Suprapubic skin (tissue), 4 donors: Measurements from ENCODE around the gene DOCK6. TPM values are rescaled to one million over a fixed set of nuclear protein-coding genes. Genes with fewer than 3 reads are reported as not detected.

Source experiments
- DNase-seq, 2 donors: peaks; one replicate each; pipeline ENCODE4 v3.0.0-alpha.2; 2019; ENCODE audit warnings: low spot score in 2 of 2
- H3K27ac ChIP-seq: fragments of 200-600 bp; sonication (generic); one replicate; pipeline ENCODE4 v1.5.1; 2019
- H3K27me3 ChIP-seq: fragments of 200-600 bp; sonication (generic); one replicate; pipeline ENCODE4 v1.5.1; 2019
- H3K36me3 ChIP-seq: fragments of 200-600 bp; sonication (generic); one replicate; pipeline ENCODE4 v1.5.1; 2019
- H3K4me1 ChIP-seq: fragments of 200-600 bp; sonication (generic); one replicate; pipeline ENCODE4 v1.5.1; 2019
- H3K4me3 ChIP-seq: fragments of 200-600 bp; sonication (generic); one replicate; pipeline ENCODE4 v1.5.1; 2019; ENCODE audit warnings: mild to moderate bottlenecking
- H3K9me3 ChIP-seq: fragments of 200-600 bp; sonication (generic); one replicate; pipeline ENCODE4 v1.5.1; 2019
- CTCF ChIP-seq, 2 donors: fragments of 200-600 bp in 1 of 2; fragments of 450-650 bp in 1 of 2; sonication (generic) in 1 of 2; IDR thresholded peaks; one replicate each; pipeline ENCODE4 v1.5.1; 2016 to 2019; ENCODE audit warnings: antibody characterized with exemption in 2 of 2, mild to moderate bottlenecking in 1 of 2, moderate library complexity in 1 of 2
- EP300 ChIP-seq: sonication (generic); formaldehyde crosslinking; IDR thresholded peaks from one replicate; pipeline ENCODE4 v1.6.1; 2017; ENCODE audit warnings: antibody characterized with exemption
- POLR2A ChIP-seq, 2 donors: fragments of 450-650 bp; IDR thresholded peaks; one replicate each; pipeline ENCODE4 v1.6.1; 2017; ENCODE audit warnings: antibody characterized with exemption in 2 of 2, mild to moderate bottlenecking in 2 of 2, moderate library complexity in 2 of 2
- POLR2AphosphoS5 ChIP-seq, 3 donors: sonication (generic); formaldehyde crosslinking; IDR thresholded peaks; one replicate each; pipeline ENCODE4 v1.6.1; 2017; ENCODE audit warnings: antibody characterized with exemption in 3 of 3
- WGBS: methylation state at CpG from one replicate; pipeline ENCODE4 v1.1.5; 2018; 5-methylcytosine and 5-hydroxymethylcytosine counted together
- total RNA-seq, 4 donors: library from RNA; depleted of rRNA; stranded (reverse); fragments of >200 nt; gene quantifications; one replicate each; pipeline ENCODE4 v1.1.0, GENCODE V29; 2016

Gene DOCK6
- total RNA-seq, 4 donors from 2014 or later, result 69.7 to 188 (median 98.3) TPM

- Histone ChIP-seq H3K27me3 (no peaks in the 10 kb centered on the region), H3K36me3 (no peaks in the 10 kb centered on the region), H3K4me1 (peaks cover 7% of the 10 kb centered on the region), H3K27ac (no peak overlapping the region), H3K4me3 (no peak overlapping the region), H3K9me3 (no peaks in the 10 kb centered on the region)
- DNase-seq, result no peak
- no peak for TF ChIP-seq POLR2A (IDR thresholded peaks at IDR 0.05)
- no peak for TF ChIP-seq EP300
- TF ChIP-seq CTCF (IDR thresholded peaks at IDR 0.05), result no peak
- TF ChIP-seq POLR2AphosphoS5 (IDR thresholded peaks at IDR 0.05), result no peak
- 62% methylated on average over 8 of the region's 8 CpGs for WGBS
These were observed 37.9 kb upstream of the DOCK6 start for GRCh38 chr19:11299946-11300810.

- DNase-seq, result no peak
- Histone ChIP-seq H3K36me3 (no peaks in the 10 kb centered on the region), H3K4me3 (no peak overlapping the region)
These were observed 33.9 kb upstream of the DOCK6 start for GRCh38 chr19:11296264-11296663.

GRCh38 chr19:11295665-11296245 lies 33.4 kb upstream of the DOCK6 start, which contains the start of gene TSPAN16:
Gene TSPAN16 (plus strand): TSS chr19:11296160. CDS start chr19:11296298, 138 bp downstream.
- Histone ChIP-seq H3K27me3 (no peaks in the 10 kb centered on the region), H3K9me3 (no peaks in the 10 kb centered on the region), H3K4me3 (no peak within 1 kb of the TSS), H3K27ac (no peak within 1 kb of the TSS), H3K36me3 (no peaks in the 10 kb centered on the region), H3K4me1 (peaks cover 12% of the 10 kb centered on the region)
- 71% methylated on average over 6 of the region's 8 CpGs for WGBS
- DNase-seq, result no peak
- TF ChIP-seq EP300 (no peak), POLR2AphosphoS5 (IDR thresholded peaks at IDR 0.05) (no peak), CTCF (IDR thresholded peaks at IDR 0.05) (no peak), POLR2A (IDR thresholded peaks at IDR 0.05) (no peak)

More at GRCh38 chr19:11296264-11296663, 33.9 kb upstream of the DOCK6 start:
- Histone ChIP-seq H3K27ac (no peak overlapping the region), H3K4me1 (peaks cover 12% of the 10 kb centered on the region), H3K27me3 (no peaks in the 10 kb centered on the region), H3K9me3 (no peaks in the 10 kb centered on the region)
- TF ChIP-seq EP300 (no peak), CTCF (IDR thresholded peaks at IDR 0.05) (no peak)
- 43% methylated on average over 7 of the region's 7 CpGs for WGBS

GRCh38 chr19:11295180-11295579 lies 32.9 kb upstream of the DOCK6 start:
- no peak for TF ChIP-seq POLR2A (IDR thresholded peaks at IDR 0.05)
- no peak for DNase-seq
- no peak overlapping the region for H3K27ac ChIP-seq
- peaks cover 12% of the 10 kb centered on the region for H3K4me1 ChIP-seq
- no peak overlapping the region for H3K4me3 ChIP-seq
- H3K36me3 ChIP-seq, result no peaks in the 10 kb centered on the region
- 80% methylated on average over 4 of the region's 4 CpGs for WGBS
- H3K9me3 ChIP-seq, result no peaks in the 10 kb centered on the region
- H3K27me3 ChIP-seq, result no peaks in the 10 kb centered on the region

GRCh38 chr19:11293433-11294389 lies 31.4 kb upstream of the DOCK6 start:
- Histone ChIP-seq H3K4me3 (peak overlapping the region; percentile 26), H3K27me3 (no peaks in the 10 kb centered on the region), H3K9me3 (no peaks in the 10 kb centered on the region), H3K4me1 (peaks cover 12% of the 10 kb centered on the region), H3K27ac (no peak overlapping the region), H3K36me3 (no peaks in the 10 kb centered on the region)
- peak; percentile 97 for DNase-seq
- 4% methylated on average over 28 of the region's 41 CpGs for WGBS
- peak; percentile 99 to 100 for TF ChIP-seq CTCF (IDR thresholded peaks at IDR 0.05)
- TF ChIP-seq POLR2AphosphoS5 (IDR thresholded peaks at IDR 0.05), result peak in 2 of 3 donors; percentile 84 to 91
- no peak for TF ChIP-seq POLR2A (IDR thresholded peaks at IDR 0.05)
- TF ChIP-seq EP300, result no peak
